ENCODE results near the gene HSPG2. TPM values are rescaled to one million over a fixed set of nuclear protein-coding genes. Genes with fewer than 3 reads are reported as not detected.

The HSPG2 gene
- total and polyA plus RNA-seq, 9 of the 15 experiments (the other 6 are each of a cell fraction or from before 2014, with no cell fraction given): 0.14 to 160 (median 15.7) TPM

- DNase-seq (ENCODE audit: extremely low read depth in 1 of 4, low spot score in 3 of 4): no peak
- Histone ChIP-seq H3K9ac (ENCODE audit: insufficient read depth in 1 of 2, low read depth in 2 of 2, low read length in 2 of 2) (peak overlapping the region; percentile 7 to 39; a peak in 1 of 4 replicates), H3K4me1 (replicated peaks in 1 of 2; ENCODE audit: control insufficient read depth in 2 of 2, insufficient read depth in 2 of 2, low read length in 2 of 2) (peaks cover 62 to 70% of the 10 kb centered on the region in 2 experiments), H3K4me3 (no peak overlapping the region), H3K4me2 (ENCODE audit: insufficient read depth, low read length) (no peak overlapping the region), H2AFZ (ENCODE audit: low read depth, low read length) (no peak overlapping the region), H3K9me3 (replicated peaks; ENCODE audit: control insufficient read depth, insufficient read depth, low read depth, low read length) (no peaks in the 10 kb centered on the region), H3K27me3 (ENCODE audit: control insufficient read depth in 2 of 2, insufficient read depth in 2 of 2, low read length in 2 of 2) (no peaks in the 10 kb centered on the region), H3K79me2 (ENCODE audit: control insufficient read depth, insufficient read depth, low read length) (peaks cover 80% of the 10 kb centered on the region), H4K20me1 (replicated peaks; ENCODE audit: control insufficient read depth, insufficient read depth, low read length) (no peaks in the 10 kb centered on the region), H3K27ac (ENCODE audit: extremely low read depth, low read depth, low read length) (peak overlapping the region; percentile 55; the same call in 2 of the 3 replicates), H3K36me3 (ENCODE audit: control insufficient read depth, insufficient read depth, low read length) (peaks cover 30% of the 10 kb centered on the region), H3K9me1 (ENCODE audit: control insufficient read depth, insufficient read depth, low read length) (no peaks in the 10 kb centered on the region)
- in situ Hi-C loops (cut with MboI) (no loop called here), intact Hi-C loops (cut with micrococcal nuclease) (no loop called here)
- no TSS peak for BruUV-seq (replicated peaks)
- 40% methylated on average over 5 of the region's 5 CpGs for WGBS (ENCODE audit: insufficient coverage, low coverage, missing lambda C conversion rate)
- peak; percentile 19 for FAIRE-seq
- CTCF ChIA-PET (ENCODE audit: low intra/inter-chr PET ratio): no interaction called here
- POLR2A ChIA-PET: interaction anchor here (0.6 to 3.8 kb wide), 9 partner anchors 9 to 334 kb away, joined by 3 to 27 read pairs (median 4); partner anchors contain the start of gene HSPG2
- 0 out of 3 replicates have a peak, but pooled peaks have one; percentile 3 for ATAC-seq
- 0 out of 6 replicates have a peak, but pooled peaks of 1 of the 3 experiments have one; percentile 22 for TF ChIP-seq ZBTB11 (CRISPR knock-in tag; IDR thresholded peaks at IDR 0.05)
- TF ChIP-seq, protein P1, sequence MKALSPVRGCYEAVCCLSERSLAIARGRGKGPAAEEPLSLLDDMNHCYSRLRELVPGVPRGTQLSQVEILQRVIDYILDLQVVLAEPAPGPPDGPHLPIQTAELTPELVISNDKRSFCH (CRISPR knock-in tag; IDR thresholded peaks at IDR 0.05): no peak
- TF ChIP-seq, protein P1 (tag; IDR thresholded peaks at IDR 0.05): 0 out of 2 replicates have a peak, but pooled peaks have one; percentile 20
- no peak for TF ChIP-seq CHD2 (IDR thresholded peaks at IDR 0.05; ENCODE audit: low read depth, low read length)
- TF ChIP-seq E2F3 (CRISPR knock-in tag; IDR thresholded peaks at IDR 0.05): 0 out of 2 replicates have a peak, but pooled peaks have one; percentile 12
- TF ChIP-seq CEBPB (tag; IDR thresholded peaks at IDR 0.05): peak; percentile 75; the same call in 1 of the 2 replicates
- peak; percentile 76 for TF ChIP-seq NFIC (IDR thresholded peaks at IDR 0.05)
- TF ChIP-seq, protein P2, sequence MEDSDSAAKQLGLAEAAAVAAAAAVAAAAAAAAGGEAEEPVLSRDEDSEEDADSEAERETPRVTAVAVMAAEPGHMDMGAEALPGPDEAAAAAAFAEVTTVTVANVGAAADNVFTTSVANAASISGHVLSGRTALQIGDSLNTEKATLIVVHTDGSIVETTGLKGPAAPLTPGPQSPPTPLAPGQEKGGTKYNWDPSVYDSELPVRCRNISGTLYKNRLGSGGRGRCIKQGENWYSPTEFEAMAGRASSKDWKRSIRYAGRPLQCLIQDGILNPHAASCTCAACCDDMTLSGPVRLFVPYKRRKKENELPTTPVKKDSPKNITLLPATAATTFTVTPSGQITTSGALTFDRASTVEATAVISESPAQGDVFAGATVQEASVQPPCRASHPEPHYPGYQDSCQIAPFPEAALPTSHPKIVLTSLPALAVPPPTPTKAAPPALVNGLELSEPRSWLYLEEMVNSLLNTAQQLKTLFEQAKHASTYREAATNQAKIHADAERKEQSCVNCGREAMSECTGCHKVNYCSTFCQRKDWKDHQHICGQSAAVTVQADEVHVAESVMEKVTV (CRISPR knock-in tag; IDR thresholded peaks at IDR 0.05): 0 out of 2 replicates have a peak, but pooled peaks have one; percentile 21
- TF ChIP-seq, protein P3, sequence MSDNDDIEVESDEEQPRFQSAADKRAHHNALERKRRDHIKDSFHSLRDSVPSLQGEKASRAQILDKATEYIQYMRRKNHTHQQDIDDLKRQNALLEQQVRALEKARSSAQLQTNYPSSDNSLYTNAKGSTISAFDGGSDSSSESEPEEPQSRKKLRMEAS (CRISPR knock-in tag; IDR thresholded peaks at IDR 0.05): peak; percentile 37
- TF ChIP-seq WHSC1 (IDR thresholded peaks at IDR 0.05; ENCODE audit: low read length): peak; percentile 54
- no peak for TF ChIP-seq ZNF224 (CRISPR knock-in tag; IDR thresholded peaks at IDR 0.05)
- TF ChIP-seq, protein P4, sequence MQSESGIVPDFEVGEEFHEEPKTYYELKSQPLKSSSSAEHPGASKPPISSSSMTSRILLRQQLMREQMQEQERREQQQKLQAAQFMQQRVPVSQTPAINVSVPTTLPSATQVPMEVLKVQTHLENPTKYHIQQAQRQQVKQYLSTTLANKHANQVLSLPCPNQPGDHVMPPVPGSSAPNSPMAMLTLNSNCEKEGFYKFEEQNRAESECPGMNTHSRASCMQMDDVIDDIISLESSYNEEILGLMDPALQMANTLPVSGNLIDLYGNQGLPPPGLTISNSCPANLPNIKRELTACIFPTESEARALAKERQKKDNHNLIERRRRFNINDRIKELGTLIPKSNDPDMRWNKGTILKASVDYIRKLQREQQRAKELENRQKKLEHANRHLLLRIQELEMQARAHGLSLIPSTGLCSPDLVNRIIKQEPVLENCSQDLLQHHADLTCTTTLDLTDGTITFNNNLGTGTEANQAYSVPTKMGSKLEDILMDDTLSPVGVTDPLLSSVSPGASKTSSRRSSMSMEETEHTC (IDR thresholded peaks at IDR 0.05): no peak
- TF ChIP-seq, protein P5, sequence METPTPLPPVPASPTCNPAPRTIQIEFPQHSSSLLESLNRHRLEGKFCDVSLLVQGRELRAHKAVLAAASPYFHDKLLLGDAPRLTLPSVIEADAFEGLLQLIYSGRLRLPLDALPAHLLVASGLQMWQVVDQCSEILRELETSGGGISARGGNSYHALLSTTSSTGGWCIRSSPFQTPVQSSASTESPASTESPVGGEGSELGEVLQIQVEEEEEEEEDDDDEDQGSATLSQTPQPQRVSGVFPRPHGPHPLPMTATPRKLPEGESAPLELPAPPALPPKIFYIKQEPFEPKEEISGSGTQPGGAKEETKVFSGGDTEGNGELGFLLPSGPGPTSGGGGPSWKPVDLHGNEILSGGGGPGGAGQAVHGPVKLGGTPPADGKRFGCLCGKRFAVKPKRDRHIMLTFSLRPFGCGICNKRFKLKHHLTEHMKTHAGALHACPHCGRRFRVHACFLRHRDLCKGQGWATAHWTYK (CRISPR knock-in tag; IDR thresholded peaks at IDR 0.05): peak; percentile 20; the same call in 1 of the 2 replicates
Observed at GRCh38 chr1:21924503-21925005, 12.6 kb downstream of the HSPG2 start.
